22Rv1 (cell line): ENCODE measurements around the gene C9orf72.

Experiments used
- CTCF ChIP-seq: fragments of 450-650 bp; IDR thresholded peaks from 2 replicates; pipeline ENCODE4 v1.5.1; 2017; ENCODE audit warnings: mild to moderate bottlenecking
- ZFX ChIP-seq: fragments of 450-650 bp; IDR thresholded peaks from 2 replicates; pipeline ENCODE4 v1.6.1; 2017; ENCODE audit warnings: antibody characterized with exemption, borderline replicate concordance

- TF ChIP-seq CTCF (no peak), ZFX (no peak)
Observed at GRCh38 chr9:27569406-27569805, 3.9 kb downstream of the C9orf72 start.
